ENCODE data around the gene HERC3.
A peak's percentile ranks its signal among the peaks of the same experiment; 100 is the strongest.

The HERC3 gene

GRCh38 chr4:88697588-88698329 lies 105.5 kb downstream of the HERC3 start, which contains the start of gene NAP1L5:
NAP1L5 (minus strand) TSS chr4:88697829; CDS start chr4:88697754, 75 bp downstream.
- H3K9me3 Mint-ChIP-seq: peaks cover 0 to 4% of the 10 kb centered on the region in 2 donors
- H3K4me3 Mint-ChIP-seq: peak within 1 kb of the TSS; percentile 86 to 93
- DNase-seq: peak; percentile 47
- H3K36me3 Mint-ChIP-seq: peaks cover 12 to 24% of the 10 kb centered on the region in 2 donors
- ATAC-seq (replicated peaks): peak; percentile 92 to 93
- peaks cover 11 to 16% of the 10 kb centered on the region in 2 donors for H3K4me1 Mint-ChIP-seq
- no peaks in the 10 kb centered on the region for H3K27me3 Mint-ChIP-seq
- H3K27ac Mint-ChIP-seq: peak within 1 kb of the TSS; percentile 91

- ATAC-seq (replicated peaks): no peak
- H3K27me3 Mint-ChIP-seq: no peaks in the 10 kb centered on the region
- no peak overlapping the region for H3K4me3 Mint-ChIP-seq
- H3K36me3 Mint-ChIP-seq: peaks cover 12 to 27% of the 10 kb centered on the region in 2 donors
- no peak for DNase-seq
- no peak overlapping the region for H3K27ac Mint-ChIP-seq
- peaks cover 0 to 4% of the 10 kb centered on the region in 2 donors for H3K9me3 Mint-ChIP-seq
- peaks cover 11 to 16% of the 10 kb centered on the region in 2 donors for H3K4me1 Mint-ChIP-seq
These were observed 106.2 kb downstream of the HERC3 start for GRCh38 chr4:88698519-88698918.

DNA sequence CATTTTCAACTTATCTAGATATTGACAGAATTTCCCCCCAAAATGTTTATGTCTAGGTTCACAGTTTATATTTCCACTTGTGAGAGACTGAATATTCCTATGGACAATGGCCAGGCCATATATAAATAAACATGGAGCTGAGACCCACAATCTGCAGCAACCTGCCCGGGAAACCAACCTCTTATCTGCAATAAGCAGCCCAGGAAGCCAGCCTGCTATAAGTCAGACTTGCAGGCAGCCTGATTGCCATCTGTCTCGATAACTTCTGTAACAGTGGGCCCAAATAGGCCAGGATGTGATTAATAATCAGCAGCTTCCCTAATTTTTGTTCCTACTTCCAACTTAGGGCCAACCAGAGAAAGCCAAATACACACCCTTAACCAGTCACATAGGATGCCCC lies 110.5 kb downstream of the HERC3 start:
- H3K27ac Mint-ChIP-seq: no peak overlapping the region
- peaks cover 0 to 4% of the 10 kb centered on the region in 2 donors for H3K9me3 Mint-ChIP-seq
- H3K4me3 Mint-ChIP-seq: no peak overlapping the region
- DNase-seq: no peak
- no peaks in the 10 kb centered on the region for H3K27me3 Mint-ChIP-seq
- H3K36me3 Mint-ChIP-seq: peaks cover 21 to 47% of the 10 kb centered on the region in 2 donors
- peaks cover 6% of the 10 kb centered on the region in 2 donors for H3K4me1 Mint-ChIP-seq
- no peak for ATAC-seq (replicated peaks)

DNA sequence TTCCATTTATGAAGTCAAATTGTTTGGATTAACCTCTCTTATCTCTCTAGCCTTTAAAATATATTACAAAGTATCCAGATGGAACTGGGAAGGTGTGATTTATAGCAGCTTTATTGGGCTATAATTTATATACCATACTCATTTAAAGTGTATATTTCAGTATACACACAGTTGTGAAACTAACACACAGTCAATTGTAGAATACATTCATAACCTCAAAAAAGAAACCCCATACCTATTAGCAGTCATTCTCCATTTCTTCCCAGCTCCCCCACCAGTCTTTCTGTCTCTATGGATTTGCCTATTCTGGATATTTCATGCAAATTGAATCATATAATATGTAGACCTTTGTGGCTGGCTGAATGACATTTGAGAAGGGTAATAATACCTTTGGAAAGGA lies 112.9 kb downstream of the HERC3 start:
- Mint-ChIP-seq H3K4me3 (no peak overlapping the region), H3K27ac (no peak overlapping the region), H3K4me1 (no peaks in the 10 kb centered on the region), H3K27me3 (no peaks in the 10 kb centered on the region), H3K9me3 (no peaks in the 10 kb centered on the region), H3K36me3 (peaks cover 23 to 53% of the 10 kb centered on the region in 2 donors)
- ATAC-seq (replicated peaks) (no peak), DNase-seq (no peak)

- ATAC-seq (replicated peaks) (peak in 1 of 2 donors; percentile 34), DNase-seq (no peak)
- H3K9me3 Mint-ChIP-seq: no peaks in the 10 kb centered on the region
- H3K4me3 Mint-ChIP-seq: no peak overlapping the region
- H3K36me3 Mint-ChIP-seq: peaks cover 23 to 53% of the 10 kb centered on the region in 2 donors
- H3K27ac Mint-ChIP-seq: no peak overlapping the region
- no peaks in the 10 kb centered on the region for H3K4me1 Mint-ChIP-seq
- H3K27me3 Mint-ChIP-seq: no peaks in the 10 kb centered on the region
These were observed 113.7 kb downstream of the HERC3 start for GRCh38 chr4:88705805-88706492.

- no peaks in the 10 kb centered on the region for H3K4me1 Mint-ChIP-seq
- no peak overlapping the region for H3K4me3 Mint-ChIP-seq
- DNase-seq: no peak
- no peak overlapping the region for H3K27ac Mint-ChIP-seq
- H3K36me3 Mint-ChIP-seq: peaks cover 23 to 53% of the 10 kb centered on the region in 2 donors
- no peak for ATAC-seq (replicated peaks)
- no peaks in the 10 kb centered on the region for H3K9me3 Mint-ChIP-seq
- H3K27me3 Mint-ChIP-seq: no peaks in the 10 kb centered on the region
These were observed 114.3 kb downstream of the HERC3 start for GRCh38 chr4:88706574-88706973.

- DNase-seq (no peak), ATAC-seq (replicated peaks) (no peak)
- H3K27ac Mint-ChIP-seq: no peak overlapping the region
- H3K4me1 Mint-ChIP-seq: no peaks in the 10 kb centered on the region
- peaks cover 50 to 71% of the 10 kb centered on the region in 2 donors for H3K36me3 Mint-ChIP-seq
- no peak overlapping the region for H3K4me3 Mint-ChIP-seq
- H3K9me3 Mint-ChIP-seq: peaks cover 3% of the 10 kb centered on the region in 2 donors
- no peaks in the 10 kb centered on the region for H3K27me3 Mint-ChIP-seq
These were observed 117.7 kb downstream of the HERC3 start for GRCh38 chr4:88709989-88710388.

- peaks cover 18 to 19% of the 10 kb centered on the region in 2 donors for H3K9me3 Mint-ChIP-seq
- no peaks in the 10 kb centered on the region for H3K27me3 Mint-ChIP-seq
- no peaks in the 10 kb centered on the region for H3K4me1 Mint-ChIP-seq
- no peak overlapping the region for H3K4me3 Mint-ChIP-seq
- H3K36me3 Mint-ChIP-seq: peaks cover 60 to 78% of the 10 kb centered on the region in 2 donors
- H3K27ac Mint-ChIP-seq: no peak overlapping the region
- DNase-seq (no peak), ATAC-seq (replicated peaks) (no peak)
These were observed 121.5 kb downstream of the HERC3 start for GRCh38 chr4:88713782-88714181.

- no peak for ATAC-seq (replicated peaks)
- DNase-seq: no peak
- no peak overlapping the region for H3K4me3 Mint-ChIP-seq
- H3K27me3 Mint-ChIP-seq: no peaks in the 10 kb centered on the region
- H3K27ac Mint-ChIP-seq: no peak overlapping the region
- H3K4me1 Mint-ChIP-seq: no peaks in the 10 kb centered on the region
- H3K36me3 Mint-ChIP-seq: peaks cover 55 to 77% of the 10 kb centered on the region in 2 donors
- H3K9me3 Mint-ChIP-seq: peaks cover 15% of the 10 kb centered on the region in 2 donors
These were observed 125.8 kb downstream of the HERC3 start for GRCh38 chr4:88718098-88718497.

- peaks cover 15% of the 10 kb centered on the region in 2 donors for H3K9me3 Mint-ChIP-seq
- no peak overlapping the region for H3K27ac Mint-ChIP-seq
- H3K4me3 Mint-ChIP-seq: no peak overlapping the region
- H3K27me3 Mint-ChIP-seq: no peaks in the 10 kb centered on the region
- H3K4me1 Mint-ChIP-seq: no peaks in the 10 kb centered on the region
- peaks cover 47 to 66% of the 10 kb centered on the region in 2 donors for H3K36me3 Mint-ChIP-seq
- no peak for ATAC-seq (replicated peaks)
- no peak for DNase-seq
These were observed 127.1 kb downstream of the HERC3 start for GRCh38 chr4:88719381-88719780.

GRCh38 chr4:88720451-88721428 lies 128.5 kb downstream of the HERC3 start:
- Mint-ChIP-seq H3K4me3 (no peak overlapping the region), H3K9me3 (peaks cover 15% of the 10 kb centered on the region in 2 donors), H3K36me3 (peaks cover 34 to 53% of the 10 kb centered on the region in 2 donors), H3K4me1 (no peaks in the 10 kb centered on the region), H3K27ac (no peak overlapping the region), H3K27me3 (no peaks in the 10 kb centered on the region)
- ATAC-seq (replicated peaks) (no peak), DNase-seq (no peak)

- peaks cover 4 to 8% of the 10 kb centered on the region in 2 donors for H3K9me3 Mint-ChIP-seq
- no peak overlapping the region for H3K4me3 Mint-ChIP-seq
- H3K27me3 Mint-ChIP-seq: no peaks in the 10 kb centered on the region
- ATAC-seq (replicated peaks): no peak
- H3K36me3 Mint-ChIP-seq: peaks cover 22 to 42% of the 10 kb centered on the region in 2 donors
- no peaks in the 10 kb centered on the region for H3K4me1 Mint-ChIP-seq
- H3K27ac Mint-ChIP-seq: no peak overlapping the region
- DNase-seq: no peak
These were observed 130.0 kb downstream of the HERC3 start for GRCh38 chr4:88722276-88722780.

- DNase-seq (no peak), ATAC-seq (replicated peaks) (no peak)
- Mint-ChIP-seq H3K27ac (no peak overlapping the region), H3K9me3 (peaks cover 0 to 4% of the 10 kb centered on the region in 2 donors), H3K36me3 (peaks cover 17 to 37% of the 10 kb centered on the region in 2 donors), H3K4me1 (no peaks in the 10 kb centered on the region), H3K27me3 (no peaks in the 10 kb centered on the region), H3K4me3 (no peak overlapping the region)
These were observed 130.5 kb downstream of the HERC3 start for GRCh38 chr4:88722828-88723227.

- Mint-ChIP-seq H3K27me3 (no peaks in the 10 kb centered on the region), H3K27ac (no peak overlapping the region), H3K9me3 (no peaks in the 10 kb centered on the region), H3K4me3 (no peak overlapping the region), H3K36me3 (peaks cover 8 to 23% of the 10 kb centered on the region in 2 donors), H3K4me1 (no peaks in the 10 kb centered on the region)
- ATAC-seq (replicated peaks) (no peak), DNase-seq (no peak)
These were observed 132.1 kb downstream of the HERC3 start for GRCh38 chr4:88724406-88724805.

All from stimulated activated naive B cell treated with anti-CD40 and anti-IgM and Interleukin-4, amounts not matched to agents 10 μg/mL and 1 μg/mL and 100 μg/mL, for 72 hours (primary cell).